HL-60 (cell line): Measurements from ENCODE around the gene LDB3.

Experiments used
- DNase-seq, 2 experiments: peaks; one replicate each; pipeline ENCODE4 v3.0.0-alpha.2; 2010 to 2020; ENCODE audit warnings: low read depth in 1 of 2, low spot score in 1 of 2
- H3K27ac ChIP-seq: fragments of 250-450 bp; sonication (Bioruptor Pico); replicated peaks from 2 replicates; pipeline ENCODE4 v1.5.1; 2020; ENCODE audit warnings: mild to moderate bottlenecking, moderate library complexity
- H3K27me3 ChIP-seq: fragments of 250-450 bp; sonication (Bioruptor Pico); 2 replicates; pipeline ENCODE4 v1.5.1; 2021; ENCODE audit warnings: mild to moderate bottlenecking, moderate library complexity; ENCODE audit not compliant: insufficient read depth, poor library complexity, severe bottlenecking
- H3K4me3 ChIP-seq: replicated peaks from 2 replicates; pipeline ENCODE4 v1.5.1; 2011; ENCODE audit warnings: mild to moderate bottlenecking, control low read depth, low read length; ENCODE audit not compliant: insufficient read depth
- CTCF ChIP-seq: IDR thresholded peaks from one replicate; pipeline ENCODE4 v1.5.1; 2011; ENCODE audit warnings: low read length, control low read depth, inconsistent platforms; ENCODE audit not compliant: insufficient read depth
- GABPA ChIP-seq: IDR thresholded peaks from 2 replicates; pipeline ENCODE4 v1.6.1; 2012; ENCODE audit warnings: low read depth
- POLR2AphosphoS5 ChIP-seq: IDR thresholded peaks from 2 replicates; pipeline ENCODE4 v1.6.1; 2012; ENCODE audit warnings: low read depth
- SPI1 ChIP-seq: IDR thresholded peaks from 2 replicates; pipeline ENCODE4 v1.6.1; 2012; ENCODE audit warnings: low read depth, mild to moderate bottlenecking, borderline replicate concordance
- TF ChIP-seq, protein P1 (sequence below): IDR thresholded peaks from 2 replicates; pipeline ENCODE4 v1.6.1; 2012; ENCODE audit warnings: low read depth; ENCODE audit not compliant: insufficient replicate concordance

The LDB3 gene

DNA sequence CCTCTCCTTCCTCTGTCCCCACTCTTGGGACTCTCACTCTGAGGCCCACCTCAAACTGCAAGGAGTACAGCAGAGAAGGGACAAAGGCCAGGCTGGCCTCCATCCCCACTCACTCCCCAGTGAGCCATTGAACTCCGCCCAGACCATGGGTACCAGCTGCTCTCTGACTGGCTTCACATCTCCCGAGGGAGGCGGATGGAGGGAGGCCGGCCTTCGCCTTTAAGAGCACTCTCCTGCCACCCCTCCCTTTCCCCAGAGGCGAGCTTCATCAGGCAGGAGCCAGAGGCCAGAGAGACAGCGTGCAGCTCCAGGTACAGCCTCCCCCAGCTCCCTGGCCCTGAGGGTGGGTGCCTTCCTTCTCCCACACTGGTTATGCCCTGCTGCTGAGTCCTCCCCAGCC is 1.8 kb upstream of the LDB3 start:
- DNase-seq, result no peak
- H3K27ac ChIP-seq, result no peak overlapping the region
- TF ChIP-seq GABPA (no peak), CTCF (no peak), POLR2AphosphoS5 (no peak), SPI1 (no peak)
- TF ChIP-seq, protein P1, sequence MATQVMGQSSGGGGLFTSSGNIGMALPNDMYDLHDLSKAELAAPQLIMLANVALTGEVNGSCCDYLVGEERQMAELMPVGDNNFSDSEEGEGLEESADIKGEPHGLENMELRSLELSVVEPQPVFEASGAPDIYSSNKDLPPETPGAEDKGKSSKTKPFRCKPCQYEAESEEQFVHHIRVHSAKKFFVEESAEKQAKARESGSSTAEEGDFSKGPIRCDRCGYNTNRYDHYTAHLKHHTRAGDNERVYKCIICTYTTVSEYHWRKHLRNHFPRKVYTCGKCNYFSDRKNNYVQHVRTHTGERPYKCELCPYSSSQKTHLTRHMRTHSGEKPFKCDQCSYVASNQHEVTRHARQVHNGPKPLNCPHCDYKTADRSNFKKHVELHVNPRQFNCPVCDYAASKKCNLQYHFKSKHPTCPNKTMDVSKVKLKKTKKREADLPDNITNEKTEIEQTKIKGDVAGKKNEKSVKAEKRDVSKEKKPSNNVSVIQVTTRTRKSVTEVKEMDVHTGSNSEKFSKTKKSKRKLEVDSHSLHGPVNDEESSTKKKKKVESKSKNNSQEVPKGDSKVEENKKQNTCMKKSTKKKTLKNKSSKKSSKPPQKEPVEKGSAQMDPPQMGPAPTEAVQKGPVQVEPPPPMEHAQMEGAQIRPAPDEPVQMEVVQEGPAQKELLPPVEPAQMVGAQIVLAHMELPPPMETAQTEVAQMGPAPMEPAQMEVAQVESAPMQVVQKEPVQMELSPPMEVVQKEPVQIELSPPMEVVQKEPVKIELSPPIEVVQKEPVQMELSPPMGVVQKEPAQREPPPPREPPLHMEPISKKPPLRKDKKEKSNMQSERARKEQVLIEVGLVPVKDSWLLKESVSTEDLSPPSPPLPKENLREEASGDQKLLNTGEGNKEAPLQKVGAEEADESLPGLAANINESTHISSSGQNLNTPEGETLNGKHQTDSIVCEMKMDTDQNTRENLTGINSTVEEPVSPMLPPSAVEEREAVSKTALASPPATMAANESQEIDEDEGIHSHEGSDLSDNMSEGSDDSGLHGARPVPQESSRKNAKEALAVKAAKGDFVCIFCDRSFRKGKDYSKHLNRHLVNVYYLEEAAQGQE, result no peak

DNA sequence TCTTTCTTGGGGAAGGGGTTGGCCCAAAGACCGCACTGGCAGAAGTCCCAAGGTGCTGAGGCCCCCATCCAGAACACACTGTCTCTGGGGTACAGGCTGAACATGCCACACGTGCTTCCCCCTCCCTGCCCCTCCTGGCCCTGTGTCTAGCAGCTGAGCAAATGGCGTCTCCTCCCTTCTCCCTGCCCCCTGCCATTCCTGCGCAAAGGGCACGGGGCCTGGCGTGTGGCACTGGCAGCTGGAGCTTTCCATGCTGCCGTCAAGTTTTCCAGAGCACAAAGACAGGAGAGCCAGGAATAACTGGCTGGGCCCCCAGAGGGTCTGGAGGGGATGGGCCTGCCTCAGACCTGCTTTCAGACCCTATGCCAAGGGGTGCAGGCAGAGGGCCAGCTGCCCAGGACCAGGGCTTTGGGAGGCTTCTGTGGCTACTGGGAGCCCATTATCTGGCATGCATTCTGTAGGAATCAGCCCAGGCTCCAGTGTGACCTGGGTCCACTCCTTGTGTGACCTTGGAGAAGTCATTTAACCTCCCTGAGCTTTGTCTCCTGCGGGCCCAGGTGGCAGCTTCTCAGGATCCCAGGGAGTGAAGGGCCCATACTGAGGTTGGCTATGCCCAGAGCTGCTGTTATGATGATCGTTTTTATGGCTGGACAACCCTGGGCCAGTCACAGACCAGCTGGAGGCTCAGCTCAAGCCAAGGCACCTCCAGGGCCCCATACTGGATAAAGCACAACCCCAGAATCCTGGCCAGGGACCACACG is 710 bp upstream of the LDB3 start:
- Histone ChIP-seq H3K27ac (no peak overlapping the region), H3K4me3 (no peak overlapping the region), H3K27me3 (no peaks in the 10 kb centered on the region)
- TF ChIP-seq GABPA (no peak), SPI1 (no peak), CTCF (no peak), POLR2AphosphoS5 (no peak)
- TF ChIP-seq, protein P1, result no peak
- DNase-seq, result no peak

More for the DNA sequence above, 1.8 kb upstream of the LDB3 start:
- Histone ChIP-seq H3K27me3 (no peaks in the 10 kb centered on the region), H3K4me3 (no peak overlapping the region)

DNA sequence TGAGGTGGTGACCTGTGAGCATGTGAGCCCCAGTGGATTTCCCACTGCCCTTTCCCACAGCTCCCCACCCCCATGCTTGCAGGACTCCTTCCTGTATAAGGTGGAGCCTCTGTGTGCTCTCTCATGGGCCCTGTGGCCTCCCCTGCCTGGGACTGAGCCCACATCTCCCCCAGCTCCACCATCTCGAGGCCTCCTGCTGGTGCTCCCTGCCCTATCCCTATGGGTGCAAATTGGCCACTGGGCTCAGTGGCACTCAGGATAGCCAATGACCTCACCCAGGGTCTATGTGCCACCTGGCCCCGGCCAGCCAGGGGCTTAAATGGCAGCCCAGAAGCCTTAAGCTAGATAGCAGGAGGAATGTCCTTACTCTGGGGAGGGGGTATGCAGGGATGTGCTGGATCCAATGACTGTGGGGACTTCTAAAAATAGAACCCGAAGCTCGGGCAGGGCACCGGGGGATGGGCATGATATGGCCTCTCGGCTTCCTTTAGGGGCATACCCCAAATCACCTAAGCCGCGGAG is 2.0 kb downstream of the LDB3 start:
- H3K27me3 ChIP-seq, result no peaks in the 10 kb centered on the region
- no peak overlapping the region for H3K27ac ChIP-seq
- H3K4me3 ChIP-seq, result no peak overlapping the region
- no peak for DNase-seq
- TF ChIP-seq CTCF (no peak), GABPA (no peak), SPI1 (no peak), POLR2AphosphoS5 (no peak)
- TF ChIP-seq, protein P1, result no peak
